Measurements from ENCODE around the gene C1orf167.

DNA sequence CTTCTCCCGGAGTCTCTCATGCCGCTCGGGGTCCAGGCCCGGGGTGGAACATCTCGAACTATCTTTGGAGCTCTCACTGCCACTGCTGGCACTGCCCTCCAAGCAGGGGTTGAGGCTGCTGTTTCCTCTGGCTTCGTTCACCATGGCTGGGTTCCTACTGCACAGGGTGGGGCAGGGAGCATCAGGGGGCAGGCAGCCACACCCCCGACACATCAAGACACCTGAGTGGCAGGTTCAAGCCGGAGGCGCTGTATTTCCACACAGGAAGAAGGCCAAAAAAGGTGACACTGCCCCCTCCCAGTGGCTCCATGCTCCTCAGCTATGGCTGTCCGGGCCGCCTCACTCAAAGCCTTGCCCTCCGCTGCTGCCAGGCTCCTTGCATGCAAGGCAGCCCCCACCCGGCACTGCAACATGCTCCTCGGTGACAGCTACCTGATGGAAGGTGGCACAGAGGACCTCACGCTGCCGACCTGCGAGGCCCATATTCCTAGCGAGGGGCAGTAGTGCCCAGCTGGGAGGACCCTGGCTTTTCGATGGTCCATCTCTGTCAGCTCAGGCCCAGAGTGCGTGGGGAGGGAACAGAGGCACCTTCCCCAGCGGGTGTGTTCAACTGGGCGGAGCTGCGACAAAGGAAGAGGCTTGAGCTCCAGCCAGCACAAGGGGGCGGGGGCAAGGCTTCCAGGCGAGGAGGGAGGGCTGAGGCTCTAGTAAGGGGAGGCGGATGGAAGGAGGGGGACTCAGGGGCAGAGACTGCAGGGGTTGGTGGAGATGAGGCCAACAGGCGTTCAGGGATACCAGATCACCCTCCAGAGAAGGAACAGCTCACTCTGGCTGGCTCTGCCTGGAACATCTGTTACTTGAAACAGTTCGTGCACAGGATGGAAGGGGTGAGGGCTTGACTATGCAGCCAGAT is 41.2 kb downstream of the C1orf167 start:
- no peak for TF ChIP-seq POLR2A (IDR thresholded peaks at IDR 0.05; ENCODE audit: extremely low read depth, insufficient read length)
- TF ChIP-seq, protein P1, sequence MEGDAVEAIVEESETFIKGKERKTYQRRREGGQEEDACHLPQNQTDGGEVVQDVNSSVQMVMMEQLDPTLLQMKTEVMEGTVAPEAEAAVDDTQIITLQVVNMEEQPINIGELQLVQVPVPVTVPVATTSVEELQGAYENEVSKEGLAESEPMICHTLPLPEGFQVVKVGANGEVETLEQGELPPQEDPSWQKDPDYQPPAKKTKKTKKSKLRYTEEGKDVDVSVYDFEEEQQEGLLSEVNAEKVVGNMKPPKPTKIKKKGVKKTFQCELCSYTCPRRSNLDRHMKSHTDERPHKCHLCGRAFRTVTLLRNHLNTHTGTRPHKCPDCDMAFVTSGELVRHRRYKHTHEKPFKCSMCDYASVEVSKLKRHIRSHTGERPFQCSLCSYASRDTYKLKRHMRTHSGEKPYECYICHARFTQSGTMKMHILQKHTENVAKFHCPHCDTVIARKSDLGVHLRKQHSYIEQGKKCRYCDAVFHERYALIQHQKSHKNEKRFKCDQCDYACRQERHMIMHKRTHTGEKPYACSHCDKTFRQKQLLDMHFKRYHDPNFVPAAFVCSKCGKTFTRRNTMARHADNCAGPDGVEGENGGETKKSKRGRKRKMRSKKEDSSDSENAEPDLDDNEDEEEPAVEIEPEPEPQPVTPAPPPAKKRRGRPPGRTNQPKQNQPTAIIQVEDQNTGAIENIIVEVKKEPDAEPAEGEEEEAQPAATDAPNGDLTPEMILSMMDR (IDR thresholded peaks at IDR 0.05; ENCODE audit: low read depth, low read length): no peak

Measured in NB4 (cell line).